ENCODE measurements around the gene LRRC28.

DNA sequence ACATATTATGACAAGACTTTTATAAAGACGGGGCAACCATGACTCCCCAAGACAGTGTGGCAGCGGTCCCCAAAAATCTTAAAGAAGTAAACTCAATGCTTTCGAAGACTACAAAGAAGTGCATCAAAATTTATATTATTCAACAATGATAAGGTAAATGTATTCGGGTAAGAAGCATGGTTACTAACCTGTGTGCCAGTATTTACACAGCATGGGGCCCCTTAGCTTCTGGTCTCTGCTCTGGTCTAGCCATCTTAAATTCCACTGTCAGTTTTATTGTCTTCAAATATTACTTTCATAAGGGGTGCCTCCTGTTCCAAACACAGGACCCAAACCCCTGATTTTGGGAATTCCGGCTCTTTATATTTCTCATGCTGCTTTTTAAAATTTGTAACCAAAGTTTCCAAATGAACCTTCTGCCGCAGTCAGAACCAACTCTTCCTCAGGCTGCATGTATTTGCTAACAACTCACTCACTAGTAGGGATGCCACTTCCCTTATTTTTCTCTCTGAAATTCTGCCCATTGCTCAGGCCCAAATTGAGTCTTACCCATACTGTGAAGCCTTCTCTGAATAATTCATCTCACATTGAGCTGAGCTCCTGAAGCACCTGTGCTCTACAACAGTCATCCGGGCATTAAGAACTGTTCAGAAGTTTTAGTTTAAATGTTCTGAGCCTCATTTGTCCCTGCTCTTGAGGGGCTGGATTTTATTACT, 3.1 kb upstream of the LRRC28 start:
- no peak for TF ChIP-seq GATA2 (IDR thresholded peaks at IDR 0.05; ENCODE audit: low read depth, low read length)
- TF ChIP-seq GATA3 (IDR thresholded peaks at IDR 0.05; ENCODE audit: low read depth, low read length): no peak

Data from SH-SY5Y (cell line).